Fibroblast of lung (primary cell): ENCODE data around the gene CPN2. TPM values are rescaled to one million over a fixed set of nuclear protein-coding genes. Genes with fewer than 3 reads are reported as not detected.
A peak's percentile ranks its signal among the peaks of the same experiment; 100 is the strongest.

ENCODE experiments used
- DNase-seq, 2 donors: peaks; one replicate each; pipeline versions ENCODE4 v3.0.0 to v3.0.0-alpha.2; 2010; ENCODE audit warnings: low read depth in 2 of 2
- H2AFZ ChIP-seq: 2 replicates; pipeline ENCODE4 v1.5.1; 2012; ENCODE audit warnings: low read length, control low read depth, inconsistent platforms
- H3K27ac ChIP-seq: 2 replicates; pipeline ENCODE4 v1.5.1; 2011; ENCODE audit warnings: low read length, control low read depth; ENCODE audit not compliant: insufficient read depth
- H3K27me3 ChIP-seq: 2 replicates; pipeline ENCODE4 v1.5.1; 2011; ENCODE audit warnings: mild to moderate bottlenecking, low read length; ENCODE audit not compliant: control insufficient read depth, insufficient read depth
- H3K36me3 ChIP-seq: 2 replicates; pipeline ENCODE4 v1.5.1; 2011; ENCODE audit warnings: low read length; ENCODE audit not compliant: control insufficient read depth, insufficient read depth
- H3K4me1 ChIP-seq: 2 replicates; pipeline ENCODE4 v1.5.1; 2011; ENCODE audit warnings: low read length; ENCODE audit not compliant: control insufficient read depth, insufficient read depth; ENCODE audit errors: extremely low read depth
- H3K4me2 ChIP-seq: 2 replicates; pipeline ENCODE4 v1.5.1; 2011; ENCODE audit warnings: low read length, control low read depth; ENCODE audit not compliant: insufficient read depth; ENCODE audit errors: extremely low read depth
- H3K4me3 ChIP-seq, 4 experiments: fragments of 200-600 bp in 1 of 4; sonication (generic) in 1 of 4; replicated peaks in 1 of 4; 2 replicates each; pipeline ENCODE4 v1.5.1; 2011 to 2016; ENCODE audit warnings: low read length in 4 of 4, low read depth in 3 of 4, mild to moderate bottlenecking in 3 of 4, control low read depth in 2 of 4, inconsistent platforms in 1 of 4, mixed read lengths in 1 of 4; ENCODE audit not compliant: insufficient read depth in 1 of 4; ENCODE audit errors: control extremely low read depth in 1 of 4
- H3K79me2 ChIP-seq: 2 replicates; pipeline ENCODE4 v1.5.1; 2012; ENCODE audit warnings: mild to moderate bottlenecking, low read length, inconsistent platforms; ENCODE audit not compliant: control insufficient read depth, insufficient read depth
- H3K9ac ChIP-seq: 2 replicates; pipeline ENCODE4 v1.5.1; 2011; ENCODE audit warnings: mild to moderate bottlenecking, low read length, control low read depth; ENCODE audit not compliant: insufficient read depth
- H3K9me3 ChIP-seq: 2 replicates; pipeline ENCODE4 v1.5.1; 2012; ENCODE audit warnings: low read depth, low read length; ENCODE audit not compliant: control insufficient read depth, insufficient read depth
- H4K20me1 ChIP-seq: 2 replicates; pipeline ENCODE4 v1.5.1; 2011; ENCODE audit warnings: low read length; ENCODE audit not compliant: control insufficient read depth, insufficient read depth; ENCODE audit errors: extremely low read depth
- EZH2 ChIP-seq: IDR thresholded peaks from 2 replicates; pipeline ENCODE4 v1.5.1; 2012; ENCODE audit warnings: low read length, control low read depth, mild to moderate bottlenecking; ENCODE audit errors: missing control alignments
- polyA plus RNA-seq, 2 donors: library from polyadenylated mRNA; depleted of rRNA in 1 of 2; stranded (reverse) in 1 of 2; unstranded in 1 of 2; fragments of >200 nt; gene quantifications; 2 replicates each; pipeline ENCODE4 v1.2.1, GENCODE V29; 2011 to 2012; ENCODE audit warnings: missing spikeins in 1 of 2
- total RNA-seq: library from RNA; depleted of rRNA; stranded (reverse); fragments of >200 nt; gene quantifications from 2 replicates; pipeline ENCODE4 v1.2.1, GENCODE V29; 2014
- TF ChIP-seq, protein P1 (sequence below), 2 donors: IDR thresholded peaks in 1 of 2; conservative IDR thresholded peaks in 1 of 2; 1 replicate in 1 of 2; 2 replicates in 1 of 2; pipeline ENCODE4 v1.5.1; 2011 to 2012; ENCODE audit warnings: low read length in 2 of 2, control low read depth in 1 of 2, inconsistent platforms in 1 of 2, low read depth in 1 of 2, mild to moderate bottlenecking in 1 of 2

Gene CPN2
- total and polyA plus RNA-seq, 2 donors (not counting 1 experiment from before 2014, with no cell fraction given) = not detected

DNA sequence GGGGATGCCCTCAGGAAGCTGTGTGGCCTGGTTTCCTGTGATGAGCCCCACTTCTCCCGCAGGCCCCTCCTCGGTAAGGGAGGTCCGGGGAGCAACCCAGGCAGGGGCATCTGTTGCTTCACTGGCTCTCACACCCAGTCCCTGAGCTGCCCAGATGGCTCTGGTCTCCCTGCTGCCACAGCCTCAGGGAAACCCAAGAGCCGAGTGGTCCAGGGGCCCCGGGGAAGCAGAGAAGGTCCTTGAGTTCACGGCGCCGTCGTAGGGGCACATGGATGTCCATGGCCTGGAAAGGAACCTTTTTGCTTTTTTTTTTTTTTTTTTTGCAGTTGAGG is 31.7 kb upstream of the CPN2 start:
- no peaks in the 10 kb centered on the region for H3K36me3 ChIP-seq
- no peak overlapping the region for H2AFZ ChIP-seq
- no peak for TF ChIP-seq EZH2
- TF ChIP-seq, protein P1, sequence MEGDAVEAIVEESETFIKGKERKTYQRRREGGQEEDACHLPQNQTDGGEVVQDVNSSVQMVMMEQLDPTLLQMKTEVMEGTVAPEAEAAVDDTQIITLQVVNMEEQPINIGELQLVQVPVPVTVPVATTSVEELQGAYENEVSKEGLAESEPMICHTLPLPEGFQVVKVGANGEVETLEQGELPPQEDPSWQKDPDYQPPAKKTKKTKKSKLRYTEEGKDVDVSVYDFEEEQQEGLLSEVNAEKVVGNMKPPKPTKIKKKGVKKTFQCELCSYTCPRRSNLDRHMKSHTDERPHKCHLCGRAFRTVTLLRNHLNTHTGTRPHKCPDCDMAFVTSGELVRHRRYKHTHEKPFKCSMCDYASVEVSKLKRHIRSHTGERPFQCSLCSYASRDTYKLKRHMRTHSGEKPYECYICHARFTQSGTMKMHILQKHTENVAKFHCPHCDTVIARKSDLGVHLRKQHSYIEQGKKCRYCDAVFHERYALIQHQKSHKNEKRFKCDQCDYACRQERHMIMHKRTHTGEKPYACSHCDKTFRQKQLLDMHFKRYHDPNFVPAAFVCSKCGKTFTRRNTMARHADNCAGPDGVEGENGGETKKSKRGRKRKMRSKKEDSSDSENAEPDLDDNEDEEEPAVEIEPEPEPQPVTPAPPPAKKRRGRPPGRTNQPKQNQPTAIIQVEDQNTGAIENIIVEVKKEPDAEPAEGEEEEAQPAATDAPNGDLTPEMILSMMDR (conservative IDR thresholded peaks at IDR 0.05 in 1 of 2, IDR thresholded peaks at IDR 0.05 in 1 of 2; ENCODE audit: low read depth in 1 of 2, low read length in 2 of 2) = no peak
- H3K79me2 ChIP-seq = no peaks in the 10 kb centered on the region
- H3K9me3 ChIP-seq = no peaks in the 10 kb centered on the region
- no peak overlapping the region for H3K4me3 ChIP-seq
- no peak for DNase-seq
- no peak overlapping the region for H3K27ac ChIP-seq
- H4K20me1 ChIP-seq = no peaks in the 10 kb centered on the region
- H3K4me2 ChIP-seq = no peak overlapping the region
- peaks cover 9% of the 10 kb centered on the region for H3K27me3 ChIP-seq
- no peaks in the 10 kb centered on the region for H3K4me1 ChIP-seq
- no peak overlapping the region for H3K9ac ChIP-seq

DNA sequence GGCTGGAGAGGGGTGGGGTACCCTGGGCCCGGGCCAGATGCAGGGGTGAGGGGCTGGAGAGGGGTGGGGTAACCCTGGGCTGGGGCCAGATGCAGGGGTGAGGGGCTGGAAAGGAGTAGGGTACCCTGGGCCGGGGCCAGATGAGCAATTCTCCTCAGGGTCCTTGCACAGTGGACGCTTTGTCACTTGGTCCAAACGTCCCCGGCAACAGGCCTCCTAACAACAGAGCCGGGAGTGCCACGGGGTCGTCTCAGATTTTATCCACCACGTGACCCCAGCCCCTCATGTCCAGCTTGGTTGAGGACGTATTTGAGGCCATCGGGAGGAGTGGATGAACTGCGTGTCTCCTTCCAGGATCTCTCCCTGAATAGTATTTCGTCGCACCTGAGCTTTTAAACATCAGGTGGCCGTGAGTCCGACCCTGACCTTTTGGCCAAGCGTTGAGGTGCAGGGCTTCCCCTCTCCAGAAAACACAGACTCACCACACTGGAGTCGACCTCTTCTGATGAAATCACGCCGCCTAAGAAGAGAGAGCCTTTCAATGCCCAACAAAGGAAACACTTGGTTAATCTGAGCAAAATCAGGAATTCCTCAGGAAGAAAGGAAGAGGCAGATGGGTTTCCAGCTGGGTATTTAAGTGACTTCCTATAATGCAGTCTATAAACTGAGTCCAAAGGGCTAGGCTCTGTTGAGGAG is 31.2 kb upstream of the CPN2 start:
- Histone ChIP-seq H3K36me3 (no peaks in the 10 kb centered on the region), H3K4me1 (no peaks in the 10 kb centered on the region), H4K20me1 (no peaks in the 10 kb centered on the region), H3K9me3 (no peaks in the 10 kb centered on the region), H3K79me2 (no peaks in the 10 kb centered on the region), H3K4me3 (no peak overlapping the region), H3K9ac (no peak overlapping the region), H3K27me3 (peaks cover 9% of the 10 kb centered on the region), H3K27ac (no peak overlapping the region), H3K4me2 (no peak overlapping the region), H2AFZ (no peak overlapping the region)
- DNase-seq = no peak
- TF ChIP-seq EZH2 = no peak
- TF ChIP-seq, protein P1 (conservative IDR thresholded peaks at IDR 0.05 in 1 of 2, IDR thresholded peaks at IDR 0.05 in 1 of 2; ENCODE audit: low read depth in 1 of 2, low read length in 2 of 2) = no peak

DNA sequence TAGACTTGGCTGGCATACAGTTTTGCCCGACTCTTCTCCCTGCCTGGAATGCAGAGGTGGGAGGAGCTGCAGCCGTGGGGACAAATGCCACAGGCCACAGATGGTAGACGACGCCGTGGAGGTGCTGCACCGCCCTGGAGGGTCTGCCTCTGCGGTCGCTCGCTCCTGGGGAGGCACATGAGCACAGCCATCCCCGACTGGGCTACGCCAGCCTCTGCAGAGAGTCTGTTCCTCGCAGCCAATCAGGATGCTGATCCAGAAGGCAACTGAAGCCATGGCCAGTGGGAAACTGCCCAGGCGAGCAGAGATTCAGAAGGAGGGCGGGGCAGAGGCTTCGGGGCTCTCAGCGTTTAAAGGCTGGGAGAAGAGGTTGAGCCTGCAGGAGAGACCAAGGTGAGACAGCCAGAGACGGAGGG is 30.3 kb upstream of the CPN2 start:
- Histone ChIP-seq H3K4me1 (no peaks in the 10 kb centered on the region), H3K9ac (no peak overlapping the region), H3K79me2 (no peaks in the 10 kb centered on the region), H3K27me3 (peaks cover 9% of the 10 kb centered on the region), H3K9me3 (no peaks in the 10 kb centered on the region), H3K27ac (no peak overlapping the region), H4K20me1 (no peaks in the 10 kb centered on the region), H2AFZ (no peak overlapping the region), H3K36me3 (no peaks in the 10 kb centered on the region), H3K4me3 (no peak overlapping the region), H3K4me2 (peak overlapping the region; percentile 44)
- peak in 1 of 2 donors; percentile 18 for DNase-seq
- no peak for TF ChIP-seq EZH2
- TF ChIP-seq, protein P1 (conservative IDR thresholded peaks at IDR 0.05 in 1 of 2, IDR thresholded peaks at IDR 0.05 in 1 of 2; ENCODE audit: low read depth in 1 of 2, low read length in 2 of 2) = no peak
